LNCaP clone FGC (cell line): Measurements from ENCODE around the gene EHBP1L1.

ENCODE experiments used
- DNase-seq: peaks from one replicate; pipeline ENCODE4 v3.0.0-alpha.2; 2011; ENCODE audit warnings: low read depth
- H3K4me3 ChIP-seq: 2 replicates; pipeline ENCODE4 v1.5.1; 2011; ENCODE audit warnings: mild to moderate bottlenecking, low read depth, low read length, control low read depth
- CTCF ChIP-seq: IDR thresholded peaks from 2 replicates; pipeline ENCODE4 v1.5.1; 2012; ENCODE audit warnings: mild to moderate bottlenecking; ENCODE audit not compliant: control insufficient read depth, insufficient read depth; ENCODE audit errors: extremely low read depth

EHBP1L1 gene

GRCh38 chr11:65539744-65540289, 36.0 kb upstream of the EHBP1L1 start:
- no peak for TF ChIP-seq CTCF
- DNase-seq: peak; percentile 54
- peak overlapping the region; percentile 84 for H3K4me3 ChIP-seq

DNA sequence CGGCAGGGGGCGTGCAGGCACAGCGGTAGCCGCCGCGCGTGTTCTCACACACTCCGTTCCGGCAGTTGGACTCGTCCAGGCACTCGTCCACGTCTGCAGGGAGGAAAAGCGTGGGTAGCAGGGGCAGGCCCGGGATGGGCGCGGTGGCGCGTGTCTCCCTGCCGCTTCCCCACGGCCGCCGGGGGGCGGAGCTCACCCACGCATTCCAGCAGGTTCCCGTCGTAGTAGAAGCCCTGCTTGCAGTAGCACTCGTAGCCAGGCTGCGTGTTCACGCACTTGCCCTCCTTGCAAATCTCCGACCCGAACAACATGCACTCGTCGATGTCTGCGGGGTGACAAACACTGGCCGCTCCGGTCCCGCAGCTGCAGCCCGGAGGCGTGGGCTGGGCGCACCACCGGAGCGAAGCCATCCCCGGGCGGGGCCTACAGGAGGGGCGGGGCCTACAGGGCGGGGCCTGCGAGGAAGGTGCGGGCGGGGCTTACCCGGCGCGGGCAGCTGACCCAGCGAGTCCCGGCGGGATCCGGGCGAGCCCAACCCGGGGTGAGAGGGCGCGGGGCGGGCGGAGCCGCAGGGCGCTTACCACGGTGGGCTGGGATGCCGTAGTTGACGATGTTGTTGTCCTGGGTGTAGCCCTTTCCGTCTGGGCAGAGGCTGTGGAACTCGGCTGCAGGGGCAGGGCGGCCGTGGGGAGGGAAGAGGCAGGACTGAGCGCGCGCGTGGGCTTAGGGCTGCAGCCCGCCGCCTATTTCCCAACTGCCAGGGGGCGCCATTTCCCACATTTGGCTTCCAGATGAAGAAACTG, 35.4 kb upstream of the EHBP1L1 start:
- TF ChIP-seq CTCF: peak; percentile 79
- peak; percentile 46 for DNase-seq
- peak overlapping the region; percentile 84 for H3K4me3 ChIP-seq

GRCh38 chr11:65541093-65541982, 34.5 kb upstream of the EHBP1L1 start:
- no peak for TF ChIP-seq CTCF
- DNase-seq: no peak
- peak overlapping the region; percentile 84 for H3K4me3 ChIP-seq

DNA sequence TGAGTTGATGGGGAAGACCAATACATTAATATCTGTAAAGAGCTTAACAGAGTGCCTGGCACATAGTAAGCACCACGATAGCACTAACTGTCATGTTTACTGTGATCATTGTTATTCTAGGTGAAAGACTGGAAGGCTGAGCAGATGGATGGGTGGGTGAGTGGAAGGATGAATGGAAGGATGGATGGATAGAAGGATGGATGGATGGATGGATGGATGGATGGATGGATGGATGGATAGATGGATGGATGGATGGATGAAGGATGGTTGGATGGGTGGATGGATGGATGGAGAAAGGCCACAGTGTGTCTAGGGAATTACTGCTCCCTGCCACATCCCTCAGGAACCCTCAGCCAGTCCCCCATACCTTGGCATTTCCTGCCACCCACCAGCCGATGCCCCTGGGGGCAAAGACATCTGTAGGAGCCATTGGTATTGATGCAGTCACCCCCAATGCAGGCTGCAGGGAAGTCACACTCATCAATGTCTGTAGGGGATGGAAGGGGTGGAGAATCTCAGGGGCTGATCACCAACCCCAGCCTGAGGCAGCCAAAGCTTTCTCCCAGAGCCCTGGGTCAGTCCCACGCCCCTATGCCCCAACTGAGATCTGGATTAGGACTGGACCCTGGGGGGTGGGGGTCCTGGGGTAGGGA, 33.0 kb upstream of the EHBP1L1 start:
- H3K4me3 ChIP-seq: no peak overlapping the region
- DNase-seq: no peak
- TF ChIP-seq CTCF: no peak

GRCh38 chr11:65545853-65546216, 30.0 kb upstream of the EHBP1L1 start:
- no peak for TF ChIP-seq CTCF
- peak overlapping the region; percentile 42 for H3K4me3 ChIP-seq
- DNase-seq: no peak

GRCh38 chr11:65546217-65546958, 29.5 kb upstream of the EHBP1L1 start:
- peak overlapping the region; percentile 42 for H3K4me3 ChIP-seq
- TF ChIP-seq CTCF: no peak
- no peak for DNase-seq
